Fibroblast of skin of left quadriceps (primary cell): ENCODE results near the gene MRGPRG.
"Not testable (repeated sequence)": the region's sequence is repeated elsewhere in the genome, so short reads cannot be mapped to it uniquely, and the experiment has no call there.

Experiments used
- DNase-seq, 2 experiments: peaks; one replicate each; pipeline ENCODE4 v3.0.0-alpha.2; 2013; ENCODE audit warnings: low read depth in 2 of 2

The MRGPRG gene

DNA sequence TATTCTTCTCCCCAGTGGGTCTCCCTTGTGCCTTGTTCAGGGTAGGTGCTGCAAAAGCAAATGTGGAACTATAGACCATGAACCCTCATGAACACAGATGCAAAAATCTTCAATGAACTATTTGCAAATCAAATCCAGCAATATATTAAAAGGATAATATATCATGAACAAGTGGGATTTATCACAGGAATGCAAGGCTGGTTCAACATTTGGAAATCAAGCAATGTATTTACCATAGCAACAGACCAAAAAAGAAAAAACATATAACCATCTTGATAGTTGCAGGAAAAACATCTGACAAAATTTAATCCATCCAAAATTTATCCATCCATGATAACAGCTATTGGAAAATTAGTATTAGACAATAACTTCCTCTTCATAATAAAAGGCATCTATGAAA, 42.1 kb downstream of the MRGPRG start:
- no peak for DNase-seq

DNA sequence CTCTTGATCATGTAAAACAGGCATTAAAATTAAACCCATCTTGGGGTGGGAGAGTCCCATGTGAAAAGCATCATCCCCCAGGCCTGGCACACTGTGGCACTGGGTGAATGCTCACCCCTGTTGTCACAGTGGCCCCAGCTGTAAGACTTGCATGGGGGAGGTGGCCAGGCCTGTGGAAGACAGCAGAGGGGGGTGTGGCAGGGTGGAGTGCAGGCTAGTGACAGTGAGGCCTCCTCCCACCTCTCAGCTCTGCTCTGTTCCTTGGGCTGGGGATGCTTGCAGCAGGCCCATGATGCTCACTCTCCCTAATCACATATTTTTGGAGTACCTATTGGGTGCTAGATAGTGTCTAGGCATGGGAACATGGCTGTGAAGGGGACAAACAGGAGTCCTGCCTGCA, 43.4 kb downstream of the MRGPRG start:
- no peak for DNase-seq

DNA sequence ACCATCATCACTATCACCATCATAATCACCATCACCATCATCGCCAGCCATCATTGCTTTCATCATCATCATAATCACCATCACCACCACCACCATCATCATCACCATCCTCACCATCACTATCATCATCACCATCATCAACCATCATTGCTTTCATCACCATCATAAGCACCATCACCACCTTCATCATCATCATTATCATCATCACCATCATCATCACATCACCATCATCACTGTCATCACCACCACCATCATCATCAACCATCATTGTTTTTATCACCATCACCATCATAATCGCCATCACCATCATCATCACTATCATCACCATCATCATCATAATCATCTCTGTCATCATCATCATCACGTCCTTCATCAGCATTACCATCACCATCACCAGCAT, 44.2 kb downstream of the MRGPRG start:
- DNase-seq, result no peak

DNA sequence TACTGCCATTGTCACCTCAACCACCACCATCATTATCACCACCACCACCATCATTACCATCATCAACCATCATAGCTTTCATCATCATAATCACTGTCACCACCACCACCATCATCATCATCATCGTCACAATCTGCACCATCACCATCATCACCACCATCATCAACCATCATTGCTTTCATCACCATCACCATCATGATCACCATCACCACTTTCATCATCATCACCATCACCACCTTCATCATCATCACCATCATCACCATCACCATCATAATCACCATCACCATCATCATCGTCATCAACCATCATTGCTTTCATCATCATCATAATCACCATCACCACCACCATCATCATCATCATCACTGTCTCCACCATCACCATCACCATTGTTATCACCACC, 44.8 kb downstream of the MRGPRG start:
- DNase-seq, result no peak

DNA sequence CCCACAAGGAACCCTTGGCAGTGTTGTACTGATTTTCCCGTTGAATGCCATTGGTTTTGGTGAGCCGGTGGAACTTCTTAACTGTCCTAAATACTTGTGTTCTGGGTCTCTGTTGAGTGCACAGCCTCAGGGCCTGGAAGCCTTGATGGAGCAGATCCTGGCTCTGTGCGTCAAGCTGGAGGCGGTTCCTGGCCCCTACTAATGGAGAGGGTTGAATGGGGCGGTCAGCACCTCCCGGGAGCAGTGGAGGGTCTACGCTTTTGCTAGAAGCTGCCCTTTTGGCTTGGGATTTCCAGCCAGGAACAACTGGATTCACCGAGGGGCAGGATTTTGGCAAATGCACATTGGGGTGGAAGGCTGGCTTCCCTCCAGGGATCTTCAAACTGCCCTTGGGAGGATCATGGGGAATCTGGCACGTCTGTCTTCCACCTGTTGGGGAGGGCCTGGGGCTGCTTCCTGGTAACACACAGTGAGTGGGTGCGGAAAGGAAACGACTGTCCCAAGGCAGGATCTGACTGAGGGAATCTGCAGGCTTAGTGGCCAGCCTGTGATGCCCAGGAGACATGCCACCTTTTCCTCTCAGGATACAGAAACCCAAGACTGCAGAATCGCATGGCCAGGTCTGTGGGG, 46.6 kb downstream of the MRGPRG start:
- no peak for DNase-seq

DNA sequence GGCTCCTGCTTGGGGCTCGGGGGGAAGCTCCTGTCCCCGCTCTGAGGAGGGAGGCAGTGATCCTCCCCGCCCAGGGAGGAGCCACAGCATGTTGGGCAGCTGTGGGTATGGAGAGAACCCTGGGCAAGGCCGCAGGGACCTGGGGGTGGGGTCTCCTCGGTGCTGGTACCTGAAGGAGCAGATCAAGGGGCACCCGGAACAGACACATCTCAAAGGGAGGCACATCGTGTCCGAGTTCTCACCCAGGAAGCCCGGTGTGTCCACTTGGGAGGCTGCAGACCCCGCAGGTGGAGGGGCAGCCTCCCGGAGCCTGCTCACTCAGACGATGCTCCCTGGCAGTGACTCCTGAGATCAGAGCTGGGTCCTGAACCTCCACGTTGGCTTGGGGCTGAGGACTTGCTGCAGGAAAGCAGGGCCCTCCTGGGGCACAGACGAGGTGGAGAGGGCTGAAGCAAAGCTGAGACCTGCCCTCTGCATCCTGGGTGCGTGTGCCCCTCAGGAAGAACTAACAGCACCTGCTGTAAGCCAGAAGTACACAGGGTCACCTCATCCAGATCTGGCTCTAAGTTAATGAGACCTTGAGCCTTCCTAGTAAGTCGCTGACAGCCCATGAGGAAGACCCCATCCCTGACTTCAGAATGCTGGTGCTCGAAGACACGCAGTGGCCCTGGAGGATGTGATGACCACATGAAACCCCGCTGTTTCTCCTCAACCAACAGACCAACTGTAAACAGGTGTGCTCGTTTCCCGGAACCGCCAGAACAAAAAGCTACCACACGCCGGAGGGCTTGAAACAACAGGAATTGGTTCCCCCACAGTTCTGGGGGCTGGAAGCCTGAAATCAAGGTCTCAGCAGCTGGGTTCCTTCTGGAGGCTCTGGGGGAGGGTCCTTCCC, 47.6 kb downstream of the MRGPRG start:
- DNase-seq, result no peak

DNA sequence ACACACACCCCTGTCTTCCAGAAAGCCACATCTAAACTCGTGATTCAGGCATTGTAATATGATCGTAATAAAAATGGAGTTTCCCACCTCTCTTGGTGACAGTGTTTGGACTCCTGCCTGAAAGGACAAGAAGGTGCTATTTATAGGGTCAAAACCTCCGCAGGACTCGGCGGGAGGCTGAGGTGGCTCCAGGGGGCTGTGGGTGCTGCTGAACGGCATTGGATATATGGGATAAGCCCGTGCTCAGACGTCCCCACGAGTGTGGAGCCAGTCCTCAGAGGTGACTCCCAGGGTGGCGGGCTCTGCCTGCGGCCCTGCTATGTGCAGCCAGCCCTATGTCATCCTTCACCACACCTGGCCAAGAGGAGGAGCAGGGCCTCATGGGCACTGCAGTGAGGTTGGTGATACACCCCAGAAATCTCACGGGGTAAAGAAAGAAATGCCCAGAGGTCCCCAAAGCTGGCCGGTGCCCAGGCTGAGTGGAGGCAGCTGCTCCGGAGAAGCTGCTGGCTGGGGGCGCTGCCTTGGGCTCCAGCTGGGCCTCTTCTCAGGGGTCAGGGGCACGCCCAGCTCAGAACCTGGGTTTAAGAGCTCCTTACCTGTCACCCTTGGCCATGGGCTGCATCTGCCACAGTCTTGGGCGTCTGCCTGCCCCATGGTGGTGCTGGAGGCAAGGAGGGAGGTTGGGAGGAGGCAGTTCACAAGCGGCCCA, 48.4 kb downstream of the MRGPRG start:
- DNase-seq, result no peak

DNA sequence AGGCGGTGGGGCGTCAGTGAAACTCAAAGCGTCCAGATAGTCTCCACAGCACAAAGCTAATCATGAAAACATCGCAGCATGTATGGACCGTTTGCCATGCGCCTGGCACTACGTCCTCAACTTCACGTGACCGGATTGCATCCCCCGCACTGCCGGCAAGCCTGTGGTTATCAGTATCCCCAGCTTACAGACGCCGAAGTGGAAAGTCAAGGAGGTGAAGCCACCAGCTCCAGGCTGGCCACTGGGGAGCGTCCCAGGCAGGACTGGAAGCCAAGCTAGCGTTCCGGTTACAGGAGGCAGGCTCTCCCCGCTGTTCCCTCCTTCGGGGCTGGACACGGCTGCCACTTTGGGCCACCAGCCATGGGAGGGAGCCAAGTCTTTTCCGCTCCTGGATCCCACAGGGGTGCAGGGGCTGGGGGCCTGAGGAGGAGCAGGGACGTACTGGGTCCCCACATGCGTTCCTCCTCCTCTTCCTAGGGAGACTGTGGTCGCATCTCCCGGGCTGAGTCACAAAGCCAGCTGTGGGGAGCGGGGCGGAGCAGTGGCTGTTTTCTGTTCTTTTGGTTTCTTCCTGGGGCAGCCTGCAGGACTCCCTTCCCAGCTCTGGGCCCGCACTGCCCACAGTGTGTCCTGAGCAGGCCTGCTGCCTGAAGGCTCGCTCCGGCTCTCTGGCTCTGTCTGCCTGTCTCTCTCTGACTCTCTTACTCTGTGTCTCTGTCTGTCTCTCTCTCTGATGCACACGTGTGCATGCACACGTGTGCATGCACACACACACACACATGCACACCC, 49.2 kb downstream of the MRGPRG start:
- peak in 1 of 2 experiments; percentile 18 for DNase-seq

DNA sequence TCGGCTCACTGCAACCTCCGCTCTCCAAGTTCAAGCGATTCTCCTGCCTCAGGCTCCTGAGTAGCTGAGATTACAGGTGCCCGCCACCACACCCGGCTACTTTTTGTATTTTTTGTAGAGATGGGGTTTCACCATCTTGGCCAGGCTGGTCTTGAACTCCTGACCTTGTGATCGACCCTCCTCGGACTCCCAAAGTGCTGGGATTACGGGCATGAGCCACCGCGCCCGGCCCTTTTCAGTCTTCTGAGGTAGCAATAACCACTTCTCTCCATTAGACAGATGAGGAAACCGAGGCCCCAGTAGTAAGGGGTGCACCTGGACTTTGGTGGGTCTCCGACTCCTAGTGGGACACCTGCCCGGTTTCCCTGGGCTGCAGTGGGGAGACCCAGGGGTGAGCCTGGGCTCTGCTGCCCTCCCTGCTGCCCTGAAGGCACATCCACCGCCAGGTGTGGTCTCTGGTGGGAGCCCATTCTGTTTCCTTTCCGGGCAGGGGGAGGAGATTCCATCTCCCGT, 49.8 kb downstream of the MRGPRG start:
- not testable (repeated sequence) for DNase-seq
